ENCODE data around the gene EHBP1L1. TPM values are rescaled to one million over a fixed set of nuclear protein-coding genes. Genes with fewer than 3 reads are reported as not detected.
A peak's percentile ranks its signal among the peaks of the same experiment; 100 is the strongest.

Gene EHBP1L1
- total RNA-seq, 1 donor from 2014 or later = 52.6 TPM

DNA sequence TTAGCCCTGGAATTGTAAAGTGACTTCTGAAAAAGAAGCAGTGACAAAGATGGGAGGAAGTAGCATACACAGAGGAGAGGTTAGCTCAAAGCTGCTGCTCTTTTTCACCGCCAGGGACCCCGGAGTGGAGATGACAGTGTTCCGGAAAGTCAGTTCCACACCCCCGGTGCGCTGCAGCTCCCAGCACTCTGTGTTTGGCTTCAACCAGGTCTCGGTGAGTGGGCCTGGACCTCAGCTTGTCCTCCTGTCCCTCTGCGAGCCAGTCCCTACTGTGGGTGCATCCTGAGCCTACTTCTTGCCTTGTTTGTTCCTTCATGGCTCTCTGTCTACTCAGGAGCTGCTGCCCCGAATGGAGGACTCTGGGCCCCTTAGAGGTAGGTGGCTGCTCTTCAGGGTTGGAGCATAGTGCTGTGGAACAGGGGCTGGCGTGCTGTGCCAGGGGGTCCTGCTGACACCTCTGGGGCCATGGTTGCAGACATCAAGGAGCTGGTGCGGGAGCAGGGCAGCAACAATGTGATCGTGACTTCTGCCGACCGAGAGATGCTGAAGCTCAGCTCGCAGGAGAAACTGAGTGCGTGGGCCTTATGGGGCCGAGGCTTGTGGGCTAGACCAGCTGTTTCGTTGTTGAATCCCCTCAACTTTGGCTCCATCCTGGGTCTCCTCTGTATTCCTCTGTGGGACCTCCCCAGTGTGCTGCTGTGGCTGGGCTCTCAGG, 41.4 kb downstream of the EHBP1L1 start:
- no peak for ATAC-seq

DNA sequence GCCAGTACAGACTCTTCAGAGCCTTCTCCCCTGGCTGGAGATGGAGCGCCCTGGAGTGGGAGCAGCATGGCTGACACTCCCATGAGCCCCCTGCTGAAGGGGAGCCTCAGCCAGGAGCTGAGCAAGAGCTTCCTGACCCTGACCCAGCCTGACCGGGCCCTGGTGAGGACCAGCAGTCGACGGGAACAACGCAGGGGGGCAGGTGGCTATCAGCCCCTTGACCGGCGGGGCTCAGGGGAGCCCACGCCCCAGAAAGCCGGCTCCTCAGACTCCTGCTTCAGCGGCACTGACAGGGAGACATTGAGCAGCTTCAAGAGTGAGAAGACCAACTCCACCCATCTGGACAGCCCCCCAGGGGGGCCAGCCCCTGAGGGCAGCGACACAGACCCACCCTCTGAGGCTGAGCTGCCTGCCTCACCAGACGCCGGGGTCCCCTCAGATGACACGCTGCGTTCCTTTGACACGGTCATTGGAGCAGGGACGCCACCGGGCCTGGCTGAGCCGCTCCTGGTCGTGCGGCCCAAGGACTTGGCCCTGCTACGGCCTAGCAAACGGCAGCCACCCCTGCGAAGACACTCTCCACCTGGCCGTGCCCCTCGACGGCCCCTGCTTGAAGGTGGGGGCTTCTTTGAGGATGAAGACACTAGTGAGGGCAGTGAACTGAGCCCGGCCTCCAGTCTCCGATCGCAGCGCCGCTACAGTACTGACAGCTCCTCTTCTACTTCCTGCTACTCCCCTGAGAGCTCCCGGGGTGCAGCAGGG, 42.3 kb downstream of the EHBP1L1 start:
- ATAC-seq = no peak

DNA sequence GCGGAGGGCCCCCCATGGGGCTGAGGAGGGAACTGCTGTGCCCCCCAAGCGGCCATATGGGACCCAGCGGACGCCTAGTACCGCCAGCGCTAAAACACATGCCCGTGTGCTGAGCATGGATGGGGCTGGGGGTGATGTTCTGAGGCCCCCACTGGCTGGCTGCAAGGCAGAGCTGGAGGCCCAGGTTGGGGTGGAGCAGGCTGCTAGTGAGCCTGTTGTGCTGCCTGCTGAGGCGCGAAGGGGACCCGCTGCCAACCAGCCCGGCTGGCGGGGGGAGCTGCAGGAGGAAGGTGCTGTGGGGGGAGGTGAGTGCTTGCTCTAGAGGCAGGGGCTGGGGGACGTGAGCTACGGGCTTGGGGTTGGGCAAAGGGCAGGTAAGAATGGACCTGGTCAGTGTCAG, 42.9 kb downstream of the EHBP1L1 start:
- no peak for ATAC-seq

DNA sequence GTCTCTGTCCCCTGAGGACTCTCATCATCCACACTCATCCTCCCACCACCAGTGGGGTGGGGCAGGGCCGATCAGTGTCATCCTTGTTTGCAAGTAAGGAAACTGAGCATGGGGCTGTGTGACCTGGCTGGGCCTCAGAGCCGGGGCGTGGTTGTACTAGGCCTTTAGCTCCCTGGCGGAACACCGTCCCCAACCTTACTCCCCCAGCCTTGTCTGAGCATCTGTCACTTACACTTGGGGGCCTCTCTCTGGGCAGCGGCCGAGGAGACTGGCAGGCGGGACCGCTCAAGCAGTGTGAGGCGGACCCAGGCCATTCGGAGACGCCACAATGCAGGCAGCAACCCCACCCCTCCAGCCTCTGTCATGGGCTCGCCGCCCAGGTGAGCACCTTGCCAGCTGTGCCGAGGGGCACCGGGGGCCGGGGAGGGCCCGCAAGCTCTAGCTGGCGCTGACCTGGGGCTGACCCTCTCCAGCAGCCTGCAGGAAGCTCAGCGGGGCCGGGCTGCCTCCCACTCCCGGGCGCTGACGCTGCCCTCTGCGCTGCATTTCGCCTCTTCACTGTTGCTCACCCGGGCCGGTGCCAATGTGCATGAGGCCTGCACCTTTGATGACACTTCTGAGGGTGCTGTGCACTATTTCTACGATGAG, 43.6 kb downstream of the EHBP1L1 start:
- ATAC-seq = no peak

DNA sequence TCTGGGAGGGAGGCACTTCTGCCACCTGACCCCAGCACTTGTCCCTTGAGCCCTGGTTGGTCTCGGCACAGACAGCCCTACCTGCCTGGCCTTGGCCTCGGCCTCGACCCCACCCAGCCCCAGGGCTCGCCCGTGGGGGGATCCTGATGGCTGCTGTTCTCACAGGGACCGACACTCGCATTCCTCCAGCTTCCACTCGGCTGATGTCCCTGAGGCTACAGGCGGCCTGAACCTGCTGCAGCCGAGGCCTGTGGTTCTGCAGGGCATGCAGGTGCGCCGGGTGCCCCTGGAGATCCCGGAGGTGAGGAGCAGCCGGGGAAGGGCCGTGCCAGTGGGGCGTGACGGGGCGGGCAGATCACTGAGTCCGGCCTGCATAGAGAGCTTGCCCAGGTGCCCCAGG, 44.8 kb downstream of the EHBP1L1 start:
- ATAC-seq = no peak

DNA sequence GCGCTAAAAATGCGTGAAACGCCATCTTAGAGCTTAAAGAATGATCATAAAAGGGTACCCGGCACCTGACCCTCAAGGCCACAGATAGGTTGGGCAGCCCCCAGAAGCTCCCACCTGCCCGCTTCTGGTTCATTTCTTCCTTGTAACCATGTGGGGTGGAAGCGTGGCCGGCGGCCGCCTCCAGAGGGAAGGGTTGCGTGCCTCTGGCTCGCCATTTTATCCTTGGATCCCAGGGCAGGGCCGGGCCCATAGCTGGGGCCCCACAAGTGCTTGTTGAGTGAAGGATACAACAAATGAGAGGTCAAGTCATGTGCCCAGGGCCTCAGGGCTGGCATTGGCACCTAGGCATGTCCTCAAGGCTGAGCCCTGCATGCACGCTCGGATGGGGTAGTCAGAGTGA, 45.6 kb downstream of the EHBP1L1 start:
- no peak for ATAC-seq

DNA sequence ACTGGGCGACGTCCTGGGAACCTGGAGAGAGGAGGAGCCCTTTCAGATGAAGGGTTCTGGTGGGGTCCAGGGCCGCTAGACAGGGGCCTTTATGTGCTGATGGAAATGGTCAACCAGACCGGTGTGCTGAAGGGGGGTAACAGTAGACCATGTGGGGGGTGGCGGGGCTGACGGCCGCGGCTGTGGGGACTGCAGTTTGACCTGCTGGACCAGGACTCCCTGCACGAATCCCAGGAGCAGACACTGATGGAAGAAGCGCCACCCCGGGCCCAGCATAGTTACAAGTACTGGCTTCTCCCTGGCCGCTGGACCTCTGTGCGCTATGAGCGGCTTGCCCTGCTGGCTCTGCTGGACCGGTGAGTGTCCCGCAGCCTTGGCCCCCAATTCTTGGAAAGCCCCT, 46.2 kb downstream of the EHBP1L1 start:
- no peak for ATAC-seq

DNA sequence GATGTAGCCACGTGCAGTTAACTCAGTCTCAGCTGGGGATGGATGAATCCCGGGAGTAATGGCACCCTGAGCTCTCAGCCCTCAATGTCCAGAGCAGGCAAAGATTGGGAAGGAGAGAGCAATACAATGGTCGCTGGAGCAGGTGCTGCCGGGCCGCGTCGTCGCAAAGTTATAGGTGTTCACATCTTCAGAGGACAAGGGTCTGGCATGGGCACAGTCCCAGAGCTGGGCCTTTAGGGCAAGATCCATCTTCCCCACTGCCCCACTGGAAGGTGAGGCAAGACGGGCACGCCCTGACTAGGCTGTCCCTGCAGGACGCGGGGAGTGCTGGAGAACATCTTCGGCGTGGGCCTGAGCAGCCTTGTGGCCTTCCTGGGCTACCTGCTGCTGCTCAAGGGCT, 47.3 kb downstream of the EHBP1L1 start:
- ATAC-seq = no peak

DNA sequence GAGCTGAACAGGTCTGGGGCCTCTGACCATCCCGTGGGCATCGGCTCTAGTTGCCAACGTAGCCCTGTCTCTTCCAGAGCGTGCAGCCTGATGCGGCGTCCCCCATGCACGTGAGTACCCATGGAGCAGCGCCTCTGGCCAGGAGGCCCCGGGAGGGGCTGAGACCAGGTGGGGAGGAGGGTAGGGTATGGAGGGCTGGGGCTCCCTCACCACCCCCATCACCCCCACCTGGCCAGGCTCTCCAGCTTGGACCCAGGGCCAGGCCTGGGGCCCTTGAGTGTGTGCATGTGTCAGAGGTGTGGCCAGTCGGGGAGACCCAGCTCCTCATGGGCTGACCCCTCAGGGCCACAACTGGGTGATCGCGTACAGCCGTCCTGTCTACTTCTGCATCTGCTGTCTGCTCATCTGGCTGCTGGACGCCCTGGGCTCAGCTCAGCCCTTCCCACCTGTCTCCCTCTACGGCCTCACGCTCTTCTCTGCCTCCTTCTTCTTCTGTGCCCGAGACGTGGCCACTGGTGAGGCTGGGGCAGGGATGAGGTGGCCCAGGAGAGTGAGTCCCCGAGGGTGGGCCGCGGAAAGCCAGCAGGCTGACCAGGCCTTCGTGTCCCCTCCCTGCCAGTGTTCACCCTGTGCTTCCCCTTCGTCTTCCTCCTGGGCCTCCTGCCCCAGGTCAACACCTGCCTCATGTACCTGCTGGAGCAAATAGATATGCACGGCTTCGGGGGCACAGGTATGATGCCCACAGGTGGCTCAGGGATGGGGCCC, 48.2 kb downstream of the EHBP1L1 start:
- ATAC-seq = no peak

DNA sequence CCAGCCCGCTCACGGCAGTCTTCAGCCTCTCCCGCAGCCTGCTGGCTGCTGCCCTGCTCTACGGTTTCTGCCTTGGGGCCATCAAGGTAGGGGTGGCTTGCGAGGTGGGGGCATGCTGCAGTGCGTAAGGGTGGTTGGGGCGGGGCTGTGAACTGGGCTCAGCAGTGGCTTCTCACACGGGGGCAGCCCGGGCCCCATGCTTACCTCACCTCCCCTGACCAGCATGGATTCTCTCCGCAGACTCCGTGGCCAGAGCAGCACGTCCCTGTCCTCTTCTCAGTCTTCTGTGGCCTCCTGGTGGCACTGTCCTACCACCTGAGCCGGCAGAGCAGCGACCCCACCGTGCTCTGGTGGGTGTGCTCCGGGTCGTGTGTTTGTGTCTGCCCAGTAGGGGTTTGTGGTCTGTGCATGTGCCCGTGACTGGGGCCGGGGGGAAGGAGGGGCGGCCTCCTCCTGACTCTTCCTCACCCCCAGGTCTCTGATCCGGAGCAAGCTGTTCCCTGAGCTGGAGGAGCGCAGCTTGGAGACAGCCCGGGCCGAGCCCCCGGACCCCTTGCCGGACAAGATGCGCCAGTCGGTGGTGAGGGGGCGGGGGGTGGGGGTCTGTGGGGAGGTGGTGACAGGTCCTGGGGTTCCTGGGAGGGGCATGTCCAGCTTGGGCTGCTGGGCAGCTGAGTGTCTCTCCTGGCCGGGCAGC, 49.2 kb downstream of the EHBP1L1 start:
- ATAC-seq = no peak

DNA sequence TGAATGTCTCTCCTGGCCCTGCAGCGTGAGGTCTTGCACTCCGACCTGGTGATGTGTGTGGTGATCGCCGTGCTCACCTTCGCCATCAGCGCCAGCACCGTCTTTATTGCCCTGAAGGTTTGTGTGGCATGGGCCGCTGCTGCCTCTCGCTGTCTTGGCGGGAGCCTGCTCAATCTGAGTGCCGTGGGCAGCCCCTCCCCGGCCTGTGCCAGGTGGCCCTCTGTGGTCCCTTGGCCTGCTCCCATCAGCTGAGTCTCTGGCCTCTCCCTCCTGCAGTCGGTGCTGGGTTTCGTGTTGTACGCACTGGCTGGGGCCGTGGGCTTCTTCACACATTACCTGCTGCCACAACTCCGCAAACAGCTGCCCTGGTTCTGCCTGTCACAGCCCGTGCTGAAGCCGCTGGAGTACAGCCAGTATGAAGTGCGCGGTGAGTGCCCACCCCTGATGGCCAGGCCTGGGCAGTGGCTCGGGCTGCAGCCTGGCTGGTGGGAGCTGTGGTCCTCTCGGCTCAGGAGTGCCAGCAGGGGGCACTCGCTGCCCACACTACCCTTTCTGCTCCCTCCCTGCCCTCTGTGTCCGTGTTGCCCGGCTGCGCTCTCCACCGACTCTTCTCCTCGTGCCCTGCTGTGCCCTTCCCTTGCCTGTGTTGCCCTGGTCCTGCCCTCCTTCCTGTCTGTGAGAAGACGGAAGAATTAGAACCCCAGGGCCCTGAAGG, 49.9 kb downstream of the EHBP1L1 start:
- peak; percentile 41 for ATAC-seq

DNA sequence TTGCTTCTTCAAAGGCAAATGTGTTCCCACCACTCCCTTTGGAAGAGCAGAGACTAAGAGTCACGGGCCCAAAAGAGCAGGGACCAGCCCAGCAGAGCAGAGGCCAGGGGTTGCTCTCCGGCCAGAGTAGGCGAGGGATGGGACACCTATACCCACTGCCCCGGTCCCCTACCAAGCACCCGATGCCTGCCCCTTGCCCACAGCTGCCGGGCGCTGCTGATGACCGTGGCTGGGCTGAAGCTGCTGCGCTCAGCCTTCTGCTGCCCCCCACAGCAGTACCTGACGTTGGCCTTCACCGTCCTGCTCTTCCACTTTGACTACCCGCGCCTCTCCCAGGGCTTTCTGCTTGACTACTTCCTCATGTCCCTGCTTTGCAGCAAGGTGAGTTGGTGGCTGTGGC, 51.3 kb downstream of the EHBP1L1 start:
- no peak for ATAC-seq

DNA sequence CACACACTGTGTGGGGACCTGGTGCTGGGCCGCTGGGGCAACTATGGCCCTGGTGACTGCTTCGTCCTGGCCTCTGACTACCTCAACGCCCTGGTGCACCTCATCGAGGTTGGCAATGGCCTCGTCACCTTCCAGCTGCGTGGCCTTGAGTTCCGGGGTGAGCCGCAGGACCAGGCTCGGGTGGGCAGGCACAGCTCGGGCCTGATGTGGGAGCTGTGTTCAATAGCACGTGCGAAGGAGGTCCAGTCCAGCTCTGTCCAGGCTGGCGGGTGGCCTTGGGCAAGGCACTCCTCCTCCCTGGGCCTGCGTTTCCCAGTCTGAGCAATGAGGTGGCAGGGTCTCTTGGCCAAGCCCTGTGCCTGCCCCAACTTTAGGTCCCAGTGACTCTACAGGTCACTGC, 53.7 kb downstream of the EHBP1L1 start:
- no peak for ATAC-seq

DNA sequence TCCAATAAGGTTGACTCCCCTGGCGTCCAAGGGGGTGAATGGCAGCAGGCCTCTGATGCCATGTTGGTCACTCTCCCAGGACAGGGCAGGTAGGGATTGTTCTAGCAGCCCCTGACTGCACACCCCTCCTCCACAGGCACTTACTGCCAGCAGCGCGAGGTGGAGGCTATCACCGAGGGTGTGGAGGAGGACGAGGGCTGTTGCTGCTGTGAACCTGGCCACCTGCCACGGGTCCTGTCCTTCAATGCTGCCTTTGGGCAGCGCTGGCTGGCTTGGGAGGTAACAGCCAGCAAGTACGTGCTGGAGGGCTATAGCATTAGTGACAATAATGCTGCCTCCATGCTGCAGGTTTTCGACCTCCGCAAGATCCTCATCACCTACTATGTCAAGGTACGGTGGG, 54.4 kb downstream of the EHBP1L1 start:
- no peak for ATAC-seq

DNA sequence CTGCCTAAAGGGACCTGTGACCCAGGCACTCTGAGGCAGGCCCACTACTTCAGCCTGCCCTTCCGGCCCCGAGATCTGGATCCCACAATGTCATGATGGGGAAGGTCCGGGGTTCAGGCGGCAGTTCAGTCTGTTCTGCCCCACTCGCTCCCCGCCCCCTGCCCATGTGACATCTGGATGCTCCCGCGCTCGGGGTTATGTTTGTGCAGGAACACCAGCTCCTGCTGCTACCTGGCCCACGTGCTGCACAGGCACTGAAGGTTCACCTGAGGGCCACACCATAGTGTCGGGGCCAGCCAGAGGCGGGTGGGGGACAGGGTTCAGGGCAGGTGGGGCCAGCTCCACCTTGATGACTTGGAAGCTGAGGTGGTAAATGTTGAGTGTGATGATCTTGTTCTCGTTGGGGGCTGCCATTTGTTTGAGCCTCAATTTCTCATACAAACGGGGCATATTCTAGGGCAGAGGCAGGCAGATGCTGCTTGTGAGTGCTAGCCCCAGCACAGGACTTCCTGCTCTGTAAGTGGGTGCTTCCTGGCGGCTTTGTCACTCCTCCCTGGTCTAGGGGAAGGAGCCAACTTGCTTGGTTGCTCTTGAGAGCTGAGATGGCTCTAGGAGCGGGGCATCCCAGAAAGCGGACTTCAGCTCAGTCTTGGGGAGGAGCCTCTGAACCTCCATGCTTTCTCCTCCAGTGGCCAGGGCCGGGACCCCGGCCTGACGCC, 57.7 kb downstream of the EHBP1L1 start:
- ATAC-seq = no peak

DNA sequence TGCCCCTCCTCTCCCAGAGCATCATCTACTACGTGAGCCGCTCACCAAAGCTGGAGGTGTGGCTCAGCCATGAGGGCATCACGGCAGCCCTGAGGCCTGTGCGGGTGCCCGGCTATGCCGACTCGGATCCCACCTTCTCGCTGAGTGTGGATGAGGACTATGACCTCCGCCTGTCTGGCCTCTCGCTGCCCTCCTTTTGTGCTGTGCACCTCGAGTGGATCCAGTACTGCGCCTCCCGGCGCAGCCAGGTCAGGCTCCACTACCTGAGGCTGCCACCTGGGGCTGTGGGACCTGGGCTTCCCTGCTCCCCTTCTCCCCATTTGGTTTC, 58.2 kb downstream of the EHBP1L1 start:
- ATAC-seq = no peak

DNA sequence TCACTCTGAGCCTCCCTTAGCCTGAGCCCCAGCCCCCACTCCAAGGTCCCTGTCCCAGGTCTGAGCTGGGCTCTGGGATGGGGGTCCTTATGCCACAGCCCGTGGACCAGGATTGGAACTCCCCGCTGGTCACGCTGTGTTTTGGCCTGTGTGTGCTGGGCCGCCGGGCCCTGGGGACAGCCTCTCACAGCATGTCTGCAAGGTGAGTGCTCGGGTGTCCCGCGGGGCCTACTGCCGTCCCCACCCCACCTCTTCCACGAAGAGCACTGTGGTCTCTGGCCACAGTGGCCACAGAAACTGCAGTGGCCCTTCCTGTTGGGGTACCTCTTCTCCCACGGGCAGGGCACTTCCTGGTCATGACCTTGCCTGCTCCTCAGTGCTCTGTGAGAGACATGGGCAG, 58.6 kb downstream of the EHBP1L1 start:
- no peak for ATAC-seq

DNA sequence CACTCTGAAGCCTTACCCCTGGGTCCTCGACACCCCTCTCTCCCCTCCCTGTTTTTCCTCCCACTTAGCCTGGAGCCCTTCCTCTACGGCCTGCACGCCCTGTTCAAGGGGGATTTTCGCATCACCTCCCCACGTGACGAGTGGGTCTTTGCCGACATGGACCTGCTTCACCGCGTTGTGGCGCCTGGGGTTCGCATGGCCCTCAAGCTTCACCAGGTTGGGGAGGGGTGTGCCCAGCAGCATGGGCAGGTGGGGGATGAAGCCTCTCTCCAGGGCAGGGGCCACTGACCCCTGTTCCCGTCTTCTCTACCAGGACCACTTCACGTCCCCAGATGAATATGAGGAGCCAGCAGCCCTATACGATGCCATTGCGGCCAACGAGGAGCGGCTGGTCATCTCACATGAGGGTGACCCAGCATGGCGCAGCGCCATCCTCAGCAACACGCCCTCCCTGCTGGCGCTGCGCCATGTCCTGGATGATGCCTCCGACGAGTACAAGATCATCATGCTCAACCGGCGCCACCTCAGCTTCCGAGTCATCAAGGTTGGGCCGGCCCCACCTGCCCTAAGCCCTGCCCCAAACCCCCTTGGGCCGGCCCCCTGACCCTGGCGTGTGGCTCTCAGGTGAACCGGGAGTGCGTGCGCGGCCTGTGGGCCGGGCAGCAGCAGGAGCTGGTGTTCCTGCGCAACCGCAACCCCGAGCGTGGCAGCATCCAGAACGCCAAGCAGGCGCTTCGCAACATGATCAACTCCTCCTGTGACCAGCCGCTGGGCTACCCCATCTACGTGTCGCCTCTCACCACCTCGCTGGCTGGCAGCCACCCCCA, 59.3 kb downstream of the EHBP1L1 start:
- ATAC-seq = peak; percentile 2

DNA sequence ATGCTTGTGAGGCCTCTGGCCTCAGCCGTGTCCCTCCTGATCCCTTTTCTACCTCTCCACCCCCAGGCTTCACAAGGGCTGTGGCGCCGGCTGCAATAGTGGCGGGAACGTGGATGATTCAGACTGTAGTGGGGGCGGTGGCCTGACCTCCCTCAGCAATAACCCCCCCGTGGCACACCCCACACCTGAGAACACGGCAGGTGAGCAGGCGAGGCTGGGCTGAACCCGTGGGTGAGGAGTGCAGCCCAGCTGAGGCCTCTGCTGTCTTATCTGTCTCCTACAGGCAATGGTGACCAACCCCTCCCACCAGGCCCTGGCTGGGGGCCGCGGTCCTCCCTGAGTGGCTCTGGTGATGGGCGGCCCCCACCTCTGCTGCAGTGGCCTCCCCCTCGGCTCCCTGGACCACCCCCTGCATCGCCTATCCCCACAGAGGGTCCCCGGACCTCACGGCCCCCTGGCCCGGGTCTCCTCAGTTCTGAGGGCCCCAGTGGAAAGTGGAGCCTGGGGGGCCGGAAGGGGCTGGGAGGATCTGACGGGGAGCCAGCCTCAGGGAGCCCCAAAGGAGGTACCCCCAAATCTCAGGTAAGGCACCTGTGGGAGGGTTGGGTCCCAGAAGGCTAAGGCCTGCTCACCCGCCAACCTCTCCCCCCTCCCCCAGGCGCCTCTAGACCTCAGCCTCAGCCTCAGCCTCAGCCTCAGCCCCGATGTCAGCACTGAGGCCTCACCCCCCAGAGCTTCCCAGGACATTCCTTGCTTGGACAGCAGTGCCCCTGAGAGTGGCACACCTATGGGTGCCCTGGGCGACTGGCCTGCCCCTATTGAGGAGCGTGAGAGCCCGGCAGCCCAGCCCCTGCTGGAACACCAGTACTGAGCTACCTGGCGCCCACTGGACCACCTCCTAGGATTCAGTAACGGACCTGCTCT, 60.5 kb downstream of the EHBP1L1 start:
- no peak for ATAC-seq

Data from esophagus mucosa (tissue), 1 donor.